ENCODE data around the gene FAM25G.
"Not testable (repeated sequence)": the region's sequence is repeated elsewhere in the genome, so short reads cannot be mapped to it uniquely, and the experiment has no call there.

- TF ChIP-seq, protein P1, sequence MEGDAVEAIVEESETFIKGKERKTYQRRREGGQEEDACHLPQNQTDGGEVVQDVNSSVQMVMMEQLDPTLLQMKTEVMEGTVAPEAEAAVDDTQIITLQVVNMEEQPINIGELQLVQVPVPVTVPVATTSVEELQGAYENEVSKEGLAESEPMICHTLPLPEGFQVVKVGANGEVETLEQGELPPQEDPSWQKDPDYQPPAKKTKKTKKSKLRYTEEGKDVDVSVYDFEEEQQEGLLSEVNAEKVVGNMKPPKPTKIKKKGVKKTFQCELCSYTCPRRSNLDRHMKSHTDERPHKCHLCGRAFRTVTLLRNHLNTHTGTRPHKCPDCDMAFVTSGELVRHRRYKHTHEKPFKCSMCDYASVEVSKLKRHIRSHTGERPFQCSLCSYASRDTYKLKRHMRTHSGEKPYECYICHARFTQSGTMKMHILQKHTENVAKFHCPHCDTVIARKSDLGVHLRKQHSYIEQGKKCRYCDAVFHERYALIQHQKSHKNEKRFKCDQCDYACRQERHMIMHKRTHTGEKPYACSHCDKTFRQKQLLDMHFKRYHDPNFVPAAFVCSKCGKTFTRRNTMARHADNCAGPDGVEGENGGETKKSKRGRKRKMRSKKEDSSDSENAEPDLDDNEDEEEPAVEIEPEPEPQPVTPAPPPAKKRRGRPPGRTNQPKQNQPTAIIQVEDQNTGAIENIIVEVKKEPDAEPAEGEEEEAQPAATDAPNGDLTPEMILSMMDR (IDR thresholded peaks at IDR 0.05): not testable (repeated sequence)
- not testable (repeated sequence) for TF ChIP-seq EP300, POLR2A (IDR thresholded peaks at IDR 0.05)
These were observed 14.4 kb downstream of the FAM25G start for GRCh38 chr10:47477078-47477477.
